ENCODE data around the gene ZBTB17. TPM values are rescaled to one million over a fixed set of nuclear protein-coding genes. Genes with fewer than 3 reads are reported as not detected.

Gene ZBTB17
- total RNA-seq, 1 experiment from 2014 or later, result 46.3 TPM

DNA sequence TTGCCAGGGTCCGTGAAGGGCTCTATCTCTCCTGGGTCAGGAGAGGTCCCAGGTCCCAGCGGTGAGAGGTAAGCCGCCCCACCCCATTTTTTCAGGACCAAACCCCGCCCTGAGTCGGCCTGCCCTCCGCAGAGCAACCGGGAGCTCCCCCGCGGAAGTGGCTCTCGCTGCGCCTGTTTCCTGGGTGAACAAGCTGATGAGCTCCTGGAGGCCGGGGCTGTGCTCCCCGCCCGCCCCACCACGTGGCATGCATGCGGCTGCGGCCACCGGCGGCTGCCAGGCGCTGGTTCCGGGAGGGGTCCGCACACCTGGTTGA lies 32.0 kb downstream of the ZBTB17 start:
- DNase-seq (ENCODE audit: unreplicated experiment), result no peak
- H3K4me3 Mint-ChIP-seq (ENCODE audit: unreplicated experiment), result no peak overlapping the region
- TF ChIP-seq, protein P1, sequence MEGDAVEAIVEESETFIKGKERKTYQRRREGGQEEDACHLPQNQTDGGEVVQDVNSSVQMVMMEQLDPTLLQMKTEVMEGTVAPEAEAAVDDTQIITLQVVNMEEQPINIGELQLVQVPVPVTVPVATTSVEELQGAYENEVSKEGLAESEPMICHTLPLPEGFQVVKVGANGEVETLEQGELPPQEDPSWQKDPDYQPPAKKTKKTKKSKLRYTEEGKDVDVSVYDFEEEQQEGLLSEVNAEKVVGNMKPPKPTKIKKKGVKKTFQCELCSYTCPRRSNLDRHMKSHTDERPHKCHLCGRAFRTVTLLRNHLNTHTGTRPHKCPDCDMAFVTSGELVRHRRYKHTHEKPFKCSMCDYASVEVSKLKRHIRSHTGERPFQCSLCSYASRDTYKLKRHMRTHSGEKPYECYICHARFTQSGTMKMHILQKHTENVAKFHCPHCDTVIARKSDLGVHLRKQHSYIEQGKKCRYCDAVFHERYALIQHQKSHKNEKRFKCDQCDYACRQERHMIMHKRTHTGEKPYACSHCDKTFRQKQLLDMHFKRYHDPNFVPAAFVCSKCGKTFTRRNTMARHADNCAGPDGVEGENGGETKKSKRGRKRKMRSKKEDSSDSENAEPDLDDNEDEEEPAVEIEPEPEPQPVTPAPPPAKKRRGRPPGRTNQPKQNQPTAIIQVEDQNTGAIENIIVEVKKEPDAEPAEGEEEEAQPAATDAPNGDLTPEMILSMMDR (IDR thresholded peaks at IDR 0.05; ENCODE audit: unreplicated experiment), result no peak
- H3K27ac Mint-ChIP-seq (ENCODE audit: low read depth, unreplicated experiment), result no peak overlapping the region
- H3K4me1 Mint-ChIP-seq (ENCODE audit: insufficient read depth, unreplicated experiment), result peaks cover 18% of the 10 kb centered on the region
- H3K27me3 Mint-ChIP-seq (ENCODE audit: insufficient read depth, unreplicated experiment), result no peaks in the 10 kb centered on the region
- intact Hi-C loops (cut with micrococcal nuclease), result no loop called here
- no TSS peak for BruUV-seq (replicated peaks)
- peaks cover 53% of the 10 kb centered on the region for H3K36me3 Mint-ChIP-seq (ENCODE audit: insufficient read depth, unreplicated experiment)
- H3K9me3 Mint-ChIP-seq (ENCODE audit: unreplicated experiment), result no peaks in the 10 kb centered on the region
- ChIA-PET CTCF (interaction anchor here (0.7 kb wide), 1 partner anchor 130 kb away, joined by 3 read pairs; no protein-coding TSS in a partner anchor), POLR2A (no interaction called here)

DNA sequence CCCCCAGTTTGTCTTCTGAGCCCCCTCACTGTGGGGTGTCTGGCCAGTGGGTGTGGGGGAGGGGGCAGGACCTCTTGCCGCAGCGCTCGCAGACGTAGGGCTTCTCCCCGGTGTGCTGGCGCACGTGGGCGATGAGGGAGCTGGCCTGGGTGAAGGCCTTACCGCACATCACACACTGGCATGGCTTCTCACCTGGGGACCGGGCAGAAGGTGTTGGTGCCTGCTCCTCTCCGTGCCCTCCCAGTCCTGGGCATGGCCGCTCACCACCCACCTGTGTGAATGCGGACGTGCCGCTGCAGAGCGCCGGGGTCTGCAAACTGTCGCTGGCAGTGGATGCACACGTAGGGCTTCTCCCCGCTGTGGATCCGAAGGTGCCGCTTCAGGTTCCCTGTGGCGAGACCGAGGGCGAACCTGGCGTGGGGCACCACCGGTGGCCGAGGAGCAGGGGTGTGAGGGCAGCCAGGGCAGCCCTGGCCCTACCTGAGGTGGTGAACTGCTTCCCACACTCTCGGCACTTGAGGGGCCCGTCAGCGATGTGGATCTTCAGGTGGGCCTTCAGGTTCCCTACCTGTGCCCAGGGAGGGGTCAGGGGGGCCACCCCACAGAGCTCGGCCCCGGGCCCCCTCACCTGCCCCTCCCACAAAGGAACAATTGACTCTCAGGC lies 32.4 kb downstream of the ZBTB17 start:
- Mint-ChIP-seq H3K4me1 (ENCODE audit: insufficient read depth, unreplicated experiment) (peaks cover 15% of the 10 kb centered on the region), H3K27me3 (ENCODE audit: insufficient read depth, unreplicated experiment) (no peaks in the 10 kb centered on the region), H3K4me3 (ENCODE audit: unreplicated experiment) (no peak overlapping the region), H3K36me3 (ENCODE audit: insufficient read depth, unreplicated experiment) (peaks cover 57% of the 10 kb centered on the region), H3K9me3 (ENCODE audit: unreplicated experiment) (no peaks in the 10 kb centered on the region), H3K27ac (ENCODE audit: low read depth, unreplicated experiment) (no peak overlapping the region)
- CTCF ChIA-PET, result interaction anchor here (0.6 kb wide), 1 partner anchor 201 kb away, joined by 3 read pairs; no protein-coding TSS in a partner anchor
- intact Hi-C loops (cut with micrococcal nuclease), result no loop called here
- TF ChIP-seq, protein P1 (IDR thresholded peaks at IDR 0.05; ENCODE audit: unreplicated experiment), result no peak
- no peak for DNase-seq (ENCODE audit: unreplicated experiment)
- POLR2A ChIA-PET, result no interaction called here
- BruUV-seq (replicated peaks), result no TSS peak

DNA sequence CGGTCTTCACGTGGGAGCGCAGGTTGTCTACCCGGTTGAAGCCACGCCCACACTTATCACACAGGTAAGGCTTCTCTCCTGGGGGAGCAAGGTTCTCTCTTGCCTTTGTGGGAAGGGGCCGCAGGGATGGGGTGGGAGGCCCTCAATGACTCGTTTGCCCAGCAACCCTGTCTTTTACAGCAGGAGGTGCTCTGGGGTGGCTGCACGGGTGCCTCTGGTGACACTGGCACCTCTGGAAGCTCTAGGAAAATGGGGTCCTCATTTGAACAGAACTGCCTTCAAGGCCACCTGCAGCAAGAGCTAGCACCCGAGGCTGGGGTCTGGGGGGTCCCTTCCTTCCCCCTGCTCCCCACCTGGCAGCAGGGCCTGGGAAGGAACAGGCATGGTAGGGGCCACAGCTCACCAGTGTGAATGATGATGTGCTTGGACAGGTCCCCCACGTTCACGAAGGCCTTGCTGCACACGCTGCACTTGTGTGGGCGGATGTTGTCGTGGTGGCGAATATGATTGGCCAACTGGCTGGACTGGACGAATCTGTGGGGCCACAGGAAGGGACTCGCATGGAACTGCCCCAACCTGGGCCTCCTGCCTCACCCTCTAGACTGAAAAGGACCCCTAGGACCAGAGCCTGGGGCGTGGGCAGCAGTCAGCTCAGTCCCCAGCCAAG lies 33.1 kb downstream of the ZBTB17 start:
- Mint-ChIP-seq H3K4me1 (ENCODE audit: insufficient read depth, unreplicated experiment) (peaks cover 13% of the 10 kb centered on the region), H3K9me3 (ENCODE audit: unreplicated experiment) (no peaks in the 10 kb centered on the region), H3K27me3 (ENCODE audit: insufficient read depth, unreplicated experiment) (no peaks in the 10 kb centered on the region), H3K36me3 (ENCODE audit: insufficient read depth, unreplicated experiment) (peaks cover 59% of the 10 kb centered on the region), H3K4me3 (ENCODE audit: unreplicated experiment) (no peak overlapping the region), H3K27ac (ENCODE audit: low read depth, unreplicated experiment) (no peak overlapping the region)
- no TSS peak for BruUV-seq (replicated peaks)
- POLR2A ChIA-PET, result no interaction called here
- CTCF ChIA-PET, result interaction anchor here (0.6 kb wide), 1 partner anchor 200 kb away, joined by 3 read pairs; no protein-coding TSS in a partner anchor
- no peak for DNase-seq (ENCODE audit: unreplicated experiment)
- intact Hi-C loops (cut with micrococcal nuclease), result no loop called here
- TF ChIP-seq, protein P1 (IDR thresholded peaks at IDR 0.05; ENCODE audit: unreplicated experiment), result no peak

DNA sequence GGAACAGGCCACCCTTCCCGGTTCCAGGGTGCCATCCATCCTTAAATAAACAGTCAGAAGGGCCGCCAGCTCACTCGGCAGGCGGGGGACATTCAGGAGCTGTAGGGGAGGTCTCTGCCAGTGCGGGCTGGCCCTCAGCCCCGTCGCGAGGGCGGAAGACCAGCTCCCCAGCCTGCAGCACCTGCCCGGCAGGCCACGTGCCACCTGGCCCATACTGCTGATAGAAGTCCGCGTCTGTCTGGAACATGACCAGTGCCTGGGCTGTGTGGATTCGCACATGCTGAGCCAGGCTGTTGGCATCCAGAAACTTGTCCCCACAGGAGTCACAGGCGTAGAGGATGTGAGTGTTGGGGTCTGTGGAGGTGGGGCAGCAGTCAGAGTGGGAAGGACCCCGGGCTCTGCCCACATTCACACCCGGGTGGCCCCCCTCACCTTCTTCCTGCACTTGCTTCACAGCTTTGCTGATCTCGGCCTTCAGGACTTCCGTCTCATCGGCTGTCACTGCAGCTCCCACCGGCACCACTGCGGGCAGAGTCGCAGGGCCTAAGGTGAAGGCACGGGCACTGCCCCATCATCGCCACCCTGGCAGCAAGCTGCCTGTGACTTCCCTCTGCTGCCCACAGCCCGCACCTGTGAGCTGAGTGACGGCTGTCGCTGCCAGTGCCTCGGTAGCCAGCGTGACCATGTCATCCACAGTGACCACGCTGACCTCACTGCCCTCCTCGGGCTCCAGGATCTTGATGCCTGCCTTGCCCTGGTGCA lies 33.8 kb downstream of the ZBTB17 start:
- peaks cover 59% of the 10 kb centered on the region for H3K36me3 Mint-ChIP-seq (ENCODE audit: insufficient read depth, unreplicated experiment)
- intact Hi-C loops (cut with micrococcal nuclease), result no loop called here
- ChIA-PET POLR2A (no interaction called here), CTCF (interaction anchor here (0.7 kb wide), 1 partner anchor 36 kb away, joined by 3 read pairs; no protein-coding TSS in a partner anchor)
- H3K27ac Mint-ChIP-seq (ENCODE audit: low read depth, unreplicated experiment), result peak overlapping the region; percentile 46
- no peak for DNase-seq (ENCODE audit: unreplicated experiment)
- BruUV-seq (replicated peaks), result no TSS peak
- peaks cover 5% of the 10 kb centered on the region for H3K4me1 Mint-ChIP-seq (ENCODE audit: insufficient read depth, unreplicated experiment)
- no peaks in the 10 kb centered on the region for H3K27me3 Mint-ChIP-seq (ENCODE audit: insufficient read depth, unreplicated experiment)
- no peak overlapping the region for H3K4me3 Mint-ChIP-seq (ENCODE audit: unreplicated experiment)
- TF ChIP-seq, protein P1 (IDR thresholded peaks at IDR 0.05; ENCODE audit: unreplicated experiment), result no peak
- no peaks in the 10 kb centered on the region for H3K9me3 Mint-ChIP-seq (ENCODE audit: unreplicated experiment)
